ENCODE data around the gene FOXP1.

The FOXP1 gene

GRCh38 chr3:71294919-71295318 is 288.6 kb downstream of the FOXP1 start:
- Histone ChIP-seq H3F3A (ENCODE audit: control insufficient read depth, insufficient read depth) (no peaks in the 10 kb centered on the region), H3K9me3 (ENCODE audit: control insufficient read depth, insufficient read depth, low read length) (no peaks in the 10 kb centered on the region), H3K4me2 (ENCODE audit: low read length) (no peak overlapping the region), H4K20me1 (ENCODE audit: control insufficient read depth, insufficient read depth, low read depth, low read length) (no peaks in the 10 kb centered on the region), H3K4me3 (ENCODE audit: low read length) (no peak overlapping the region), H3K36me3 (ENCODE audit: control insufficient read depth, low read length) (peaks cover 17% of the 10 kb centered on the region), H3K27ac (ENCODE audit: low read depth, low read length) (no peak overlapping the region), H3K9me2 (replicated peaks; ENCODE audit: control insufficient read depth, low read length) (no peaks in the 10 kb centered on the region), H3K4me1 (ENCODE audit: control insufficient read depth, low read length) (no peaks in the 10 kb centered on the region), H3K79me2 (ENCODE audit: control insufficient read depth, low read length) (no peaks in the 10 kb centered on the region), H3K27me3 (ENCODE audit: control insufficient read depth, low read length) (no peaks in the 10 kb centered on the region)
- TF ChIP-seq, protein P1, sequence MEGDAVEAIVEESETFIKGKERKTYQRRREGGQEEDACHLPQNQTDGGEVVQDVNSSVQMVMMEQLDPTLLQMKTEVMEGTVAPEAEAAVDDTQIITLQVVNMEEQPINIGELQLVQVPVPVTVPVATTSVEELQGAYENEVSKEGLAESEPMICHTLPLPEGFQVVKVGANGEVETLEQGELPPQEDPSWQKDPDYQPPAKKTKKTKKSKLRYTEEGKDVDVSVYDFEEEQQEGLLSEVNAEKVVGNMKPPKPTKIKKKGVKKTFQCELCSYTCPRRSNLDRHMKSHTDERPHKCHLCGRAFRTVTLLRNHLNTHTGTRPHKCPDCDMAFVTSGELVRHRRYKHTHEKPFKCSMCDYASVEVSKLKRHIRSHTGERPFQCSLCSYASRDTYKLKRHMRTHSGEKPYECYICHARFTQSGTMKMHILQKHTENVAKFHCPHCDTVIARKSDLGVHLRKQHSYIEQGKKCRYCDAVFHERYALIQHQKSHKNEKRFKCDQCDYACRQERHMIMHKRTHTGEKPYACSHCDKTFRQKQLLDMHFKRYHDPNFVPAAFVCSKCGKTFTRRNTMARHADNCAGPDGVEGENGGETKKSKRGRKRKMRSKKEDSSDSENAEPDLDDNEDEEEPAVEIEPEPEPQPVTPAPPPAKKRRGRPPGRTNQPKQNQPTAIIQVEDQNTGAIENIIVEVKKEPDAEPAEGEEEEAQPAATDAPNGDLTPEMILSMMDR (IDR thresholded peaks at IDR 0.05; ENCODE audit: low read depth, low read length, poor library complexity, severe bottlenecking): no peak
- no peak for TF ChIP-seq EZH2phosphoT487 (IDR thresholded peaks at IDR 0.05; ENCODE audit: borderline replicate concordance, low read length)

GRCh38 chr3:71290301-71290700 is 293.2 kb downstream of the FOXP1 start:
- H4K20me1 ChIP-seq (ENCODE audit: control insufficient read depth, insufficient read depth, low read depth, low read length): peaks cover 4% of the 10 kb centered on the region; the same call in 1 of the 2 replicates
- peaks cover 7% of the 10 kb centered on the region for H3K36me3 ChIP-seq (ENCODE audit: control insufficient read depth, low read length)
- H3K79me2 ChIP-seq (ENCODE audit: control insufficient read depth, low read length): no peaks in the 10 kb centered on the region; the same call in 1 of the 2 replicates
- no peak overlapping the region for H3K27ac ChIP-seq (ENCODE audit: low read depth, low read length)
- H3K4me1 ChIP-seq (ENCODE audit: control insufficient read depth, low read length): no peaks in the 10 kb centered on the region
- no peaks in the 10 kb centered on the region for H3F3A ChIP-seq (ENCODE audit: control insufficient read depth, insufficient read depth)
- no peaks in the 10 kb centered on the region for H3K9me2 ChIP-seq (replicated peaks; ENCODE audit: control insufficient read depth, low read length)
- no peaks in the 10 kb centered on the region for H3K9me3 ChIP-seq (ENCODE audit: control insufficient read depth, insufficient read depth, low read length)
- H3K4me2 ChIP-seq (ENCODE audit: low read length): no peak overlapping the region
- H3K27me3 ChIP-seq (ENCODE audit: control insufficient read depth, low read length): no peaks in the 10 kb centered on the region
- no peak overlapping the region for H3K4me3 ChIP-seq (ENCODE audit: low read length)
- TF ChIP-seq EZH2phosphoT487 (IDR thresholded peaks at IDR 0.05; ENCODE audit: borderline replicate concordance, low read length): no peak
- TF ChIP-seq, protein P1 (IDR thresholded peaks at IDR 0.05; ENCODE audit: low read depth, low read length, poor library complexity, severe bottlenecking): no peak

GRCh38 chr3:71288269-71288930 is 295.1 kb downstream of the FOXP1 start:
- H3K79me2 ChIP-seq (ENCODE audit: control insufficient read depth, low read length): no peaks in the 10 kb centered on the region; the same call in 1 of the 2 replicates
- peaks cover 3% of the 10 kb centered on the region; the same call in 1 of the 2 replicates for H3K36me3 ChIP-seq (ENCODE audit: control insufficient read depth, low read length)
- H3K4me3 ChIP-seq (ENCODE audit: low read length): no peak overlapping the region
- H3K4me1 ChIP-seq (ENCODE audit: control insufficient read depth, low read length): no peaks in the 10 kb centered on the region
- H3K27ac ChIP-seq (ENCODE audit: low read depth, low read length): no peak overlapping the region
- H4K20me1 ChIP-seq (ENCODE audit: control insufficient read depth, insufficient read depth, low read depth, low read length): peaks cover 4% of the 10 kb centered on the region; the same call in 1 of the 2 replicates
- no peak overlapping the region for H3K4me2 ChIP-seq (ENCODE audit: low read length)
- no peaks in the 10 kb centered on the region for H3K9me3 ChIP-seq (ENCODE audit: control insufficient read depth, insufficient read depth, low read length)
- H3K27me3 ChIP-seq (ENCODE audit: control insufficient read depth, low read length): no peaks in the 10 kb centered on the region
- TF ChIP-seq, protein P1 (IDR thresholded peaks at IDR 0.05; ENCODE audit: low read depth, low read length, poor library complexity, severe bottlenecking): no peak
- TF ChIP-seq EZH2phosphoT487 (IDR thresholded peaks at IDR 0.05; ENCODE audit: borderline replicate concordance, low read length): no peak
- H3F3A ChIP-seq (ENCODE audit: control insufficient read depth, insufficient read depth): no peaks in the 10 kb centered on the region
- H3K9me2 ChIP-seq (replicated peaks; ENCODE audit: control insufficient read depth, low read length): no peaks in the 10 kb centered on the region
